GM12878 (cell line): Measurements from ENCODE around the gene YPEL4. TPM values are rescaled to one million over a fixed set of nuclear protein-coding genes. Genes with fewer than 3 reads are reported as not detected.
A peak's percentile ranks its signal among the peaks of the same experiment; 100 is the strongest.

Experiments
- ATAC-seq: fragments of 200-7000 bp; cut with Tn5 transposase; 3 replicates; pipeline ENCODE4 v1.9.1; 2020; ENCODE audit warnings: mild to moderate bottlenecking, moderate library complexity
- BruUV-seq: library from RNA; stranded (reverse); fragments of 400-500 nt; replicated peaks from 2 replicates; lab custom pipeline; 2021; lab: Mats Ljungman, UMichigan
- CTCF ChIA-PET: fragments of 300-600 bp; sonication (Branson Sonifier 250); formaldehyde crosslinking; extraction: SDS; loops from one replicate; lab custom pipeline; 2021; ENCODE audit warnings: inconsistent platforms; lab: Yijun Ruan, JAX
- POLR2A ChIA-PET: fragments of 350-600 bp; formaldehyde crosslinking; extraction: SDS; loops from one replicate; lab custom pipeline; 2021; ENCODE audit warnings: inconsistent platforms; lab: Charles Lee
- RAD21 ChIA-PET: fragments of 300-600 bp; sonication (Branson Sonifier 250); formaldehyde crosslinking; loops from one replicate; lab custom pipeline; 2023; ENCODE audit warnings: antibody characterized with exemption; ENCODE audit not compliant: unreplicated experiment; lab: Charles Lee
- SMC1A ChIA-PET: fragments of 300-600 bp; sonication (Branson Sonifier 250); formaldehyde crosslinking; loops from one replicate; lab custom pipeline; 2023; ENCODE audit not compliant: unreplicated experiment, uncharacterized antibody; lab: Charles Lee
- DNase-seq: peaks from one replicate; pipeline ENCODE4 v3.0.0-alpha.2; 2011; ENCODE audit warnings: low read depth, low spot score
- FAIRE-seq: peaks from 3 replicates; lab custom pipeline; 2011; peaks lifted over from hg19 to GRCh38; lab: Jason Lieb, UNC
- H2AFZ ChIP-seq: 2 replicates; pipeline ENCODE4 v1.6.0; 2011; ENCODE audit warnings: low read depth, low read length, control low read depth; ENCODE audit not compliant: control insufficient read depth
- H3K27ac ChIP-seq: 2 replicates; pipeline ENCODE4 v1.5.1; 2011; ENCODE audit warnings: control low read depth; ENCODE audit not compliant: control insufficient read depth, insufficient read depth
- H3K27me3 ChIP-seq, 2 experiments: replicated peaks in 1 of 2; 2 replicates each; pipeline versions ENCODE4 v1.6.0 to v1.6.1; 2011; ENCODE audit warnings: low read length in 1 of 2; ENCODE audit not compliant: control insufficient read depth in 2 of 2, insufficient read depth in 2 of 2
- H3K36me3 ChIP-seq, 2 experiments: 2 replicates each; pipeline ENCODE4 v1.5.1; 2011; ENCODE audit warnings: low read length in 1 of 2; ENCODE audit not compliant: control insufficient read depth in 2 of 2, insufficient read depth in 2 of 2
- H3K4me1 ChIP-seq: 2 replicates; pipeline ENCODE4 v1.6.1; 2011; ENCODE audit warnings: mild to moderate bottlenecking, low read length, moderate library complexity, mixed read lengths; ENCODE audit not compliant: control insufficient read depth, insufficient read depth
- H3K4me2 ChIP-seq: 2 replicates; pipeline ENCODE4 v1.6.0; 2011; ENCODE audit warnings: control low read depth; ENCODE audit not compliant: control insufficient read depth, insufficient read depth
- H3K4me3 ChIP-seq: fragments of 200-600 bp; sonication (generic); 2 replicates; pipeline ENCODE4 v1.5.1; 2016
- H3K79me2 ChIP-seq: 2 replicates; pipeline ENCODE4 v1.6.0; 2011; ENCODE audit warnings: low read length; ENCODE audit not compliant: control insufficient read depth, insufficient read depth
- H3K9ac ChIP-seq: 2 replicates; pipeline ENCODE4 v1.8.0; 2011; ENCODE audit warnings: low read length, control low read depth, mixed read lengths; ENCODE audit not compliant: control insufficient read depth, insufficient read depth
- H3K9me3 ChIP-seq: replicated peaks from 3 replicates; pipeline ENCODE4 v1.5.1; 2011; ENCODE audit warnings: mild to moderate bottlenecking, low read length; ENCODE audit not compliant: control insufficient read depth, insufficient read depth
- H4K20me1 ChIP-seq: 2 replicates; pipeline ENCODE4 v1.6.0; 2011; ENCODE audit not compliant: control insufficient read depth, insufficient read depth
- BCL3 ChIP-seq: IDR thresholded peaks from 2 replicates; pipeline ENCODE4 v1.6.1; 2011; ENCODE audit warnings: borderline replicate concordance, low read depth, mild to moderate bottlenecking, moderate library complexity, low read length; ENCODE audit not compliant: insufficient read depth, poor library complexity, severe bottlenecking
- BRCA1 ChIP-seq: IDR thresholded peaks from 2 replicates; pipeline ENCODE4 v1.6.1; 2011; ENCODE audit warnings: low read depth, low read length, improper control_type of control experiment
- CREM ChIP-seq: IDR thresholded peaks from 2 replicates; pipeline ENCODE4 v1.6.1; 2014; ENCODE audit warnings: antibody characterized with exemption, low read depth
- FOS ChIP-seq: IDR thresholded peaks from 3 replicates; pipeline ENCODE4 v1.6.1; 2011; ENCODE audit warnings: borderline replicate concordance; ENCODE audit not compliant: insufficient read length; ENCODE audit errors: extremely low read depth
- KAT2A ChIP-seq: conservative IDR thresholded peaks from 2 replicates; pipeline ENCODE4 v1.6.1; 2011; ENCODE audit warnings: low read depth, low read length; ENCODE audit not compliant: control insufficient read depth
- MTA2 ChIP-seq: fragments of 450-650 bp; IDR thresholded peaks from 2 replicates; pipeline ENCODE4 v1.6.1; 2016; ENCODE audit warnings: low read depth, mild to moderate bottlenecking, moderate library complexity
- NFYA ChIP-seq: IDR thresholded peaks from 2 replicates; pipeline ENCODE4 v1.6.1; 2011; ENCODE audit warnings: low read depth, mild to moderate bottlenecking, low read length, improper control_type of control experiment, borderline replicate concordance
- NR2C1 ChIP-seq: fragments of 450-650 bp; IDR thresholded peaks from 2 replicates; pipeline ENCODE4 v1.6.1; 2017; ENCODE audit warnings: antibody characterized with exemption, mild to moderate bottlenecking, moderate library complexity
- NR2F1 ChIP-seq: fragments of 450-650 bp; conservative IDR thresholded peaks from 2 replicates; pipeline ENCODE4 v1.6.1; 2017; ENCODE audit warnings: mild to moderate bottlenecking
- NRF1 ChIP-seq: conservative IDR thresholded peaks from 2 replicates; pipeline ENCODE4 v1.6.1; 2011; ENCODE audit warnings: mild to moderate bottlenecking, low read depth, low read length, improper control_type of control experiment
- POLR2A ChIP-seq: IDR thresholded peaks from 2 replicates; pipeline ENCODE4 v1.6.1; 2011; ENCODE audit warnings: low read depth, mild to moderate bottlenecking, low read length
- RAD21 ChIP-seq: IDR thresholded peaks from 2 replicates; pipeline ENCODE4 v1.6.1; 2011; ENCODE audit warnings: mild to moderate bottlenecking, low read depth, low read length, moderate library complexity; ENCODE audit not compliant: insufficient read depth
- SRF ChIP-seq, 2 experiments: IDR thresholded peaks; 2 replicates each; pipeline ENCODE4 v1.6.1; 2011; ENCODE audit warnings: low read depth in 2 of 2, low read length in 2 of 2, mild to moderate bottlenecking in 1 of 2, moderate library complexity in 1 of 2
- WGBS: methylation state at CpG from one replicate; pipeline ENCODE4 v1.1.6; 2016; ENCODE audit warnings: low lambda C conversion rate; ENCODE audit not compliant: insufficient replicate concordance, insufficient coverage; ENCODE audit errors: missing lambda C conversion rate; 5-methylcytosine and 5-hydroxymethylcytosine counted together
- in situ Hi-C: fragments of 300-500 bp; cut with MboI; formaldehyde crosslinking; loops from 9 replicates; pipeline ENCODE4 v1.14.3; 2018; ENCODE audit warnings: mixed read lengths
- intact Hi-C: fragments of 100-400 bp; cut with micrococcal nuclease; formaldehyde crosslinking; loops from one replicate; pipeline ENCODE4 v1.14.2; 2022; ENCODE audit not compliant: unreplicated experiment
- polyA plus RNA-seq, 11 experiments: library from polyadenylated mRNA; depleted of rRNA in 4 of 11; unstranded in 6 of 11; stranded (reverse) in 5 of 11; fragments of >200 nt; fragmentation: Nextera tagmentation in 4 of 11; fragmentation: Illumina TruSeq in 1 of 11; extraction: Ambion mirVana in 4 of 11; extraction: Trizol in 1 of 11; gene quantifications; 1 replicate in 1 of 11; 2 replicates in 10 of 11; pipeline versions ENCODE4 v1.2.1 to v1.2.3, GENCODE V29; 2011 to 2016; ENCODE audit warnings: inconsistent platforms in 2 of 11, missing spikeins in 2 of 11, low read depth in 1 of 11
- total RNA-seq, 4 experiments: library from RNA; depleted of rRNA in 3 of 4; stranded (reverse); fragments of >200 nt in 3 of 4; fragmentation: Illumina TruSeq in 1 of 4; extraction: Trizol in 1 of 4; gene quantifications; 2 replicates each; pipeline versions ENCODE4 v1.2.1 to v1.2.3, GENCODE V29; 2013 to 2021

The YPEL4 gene
- total and polyA plus RNA-seq, 10 of the 15 experiments (the other 5 are each of a cell fraction or from before 2014, with no cell fraction given): 0.07 to 0.50 (median 0.13) TPM; not detected in 5

GRCh38 chr11:57659669-57660068 is 10.0 kb upstream of the YPEL4 start:
- H3K9ac ChIP-seq: no peak overlapping the region
- ChIA-PET SMC1A (no interaction called here), CTCF (interaction anchor here (1.2 kb wide), 1 partner anchor 141 kb away, joined by 5 read pairs; no protein-coding TSS in a partner anchor), RAD21 (no interaction called here), POLR2A (no interaction called here)
- DNase-seq (no peak), FAIRE-seq (no peak), ATAC-seq (no peak)
- peaks cover 9 to 10% of the 10 kb centered on the region in 2 experiments; a peak in 3 of 4 replicates for H3K36me3 ChIP-seq
- peaks cover 6% of the 10 kb centered on the region; the same call in 1 of the 2 replicates for H3K4me1 ChIP-seq
- H4K20me1 ChIP-seq: no peaks in the 10 kb centered on the region
- H3K79me2 ChIP-seq: peaks cover 18% of the 10 kb centered on the region
- no peaks in the 10 kb centered on the region for H3K9me3 ChIP-seq
- H3K27me3 ChIP-seq: no peaks in the 10 kb centered on the region
- TF ChIP-seq MTA2 (no peak), NFYA (no peak), NR2C1 (no peak), KAT2A (no peak), CREM (no peak), NR2F1 (no peak), NRF1 (no peak), POLR2A (no peak), RAD21 (no peak), BCL3 (no peak), BRCA1 (no peak), SRF (IDR thresholded peaks at IDR 0.05; ENCODE audit: low read depth in 2 of 2, low read length in 2 of 2) (no peak), FOS (no peak)
- in situ Hi-C loops (loop anchor here (5.0 to 10.0 kb wide), 2 partner anchors 143 to 865 kb away; no protein-coding TSS in a partner anchor), intact Hi-C loops (loop anchor here (5.0 kb wide), 1 partner anchor 628 kb away; no protein-coding TSS in a partner anchor)
- no peak overlapping the region for H3K27ac ChIP-seq
- BruUV-seq: TSS peak; percentile 52
- no peak overlapping the region for H2AFZ ChIP-seq
- 98% methylated on average over 14 of the region's 14 CpGs for WGBS
- no peak overlapping the region for H3K4me3 ChIP-seq
- no peak overlapping the region for H3K4me2 ChIP-seq
